ENCODE data around the gene COX6B1.

- TF ChIP-seq YY1 (IDR thresholded peaks at IDR 0.05; ENCODE audit: insufficient read depth, insufficient read length) = no peak
- no peak for TF ChIP-seq ZNF274 (IDR thresholded peaks at IDR 0.05; ENCODE audit: low read depth, low read length)
These were observed 38.2 kb upstream of the COX6B1 start for GRCh38 chr19:35609851-35610353.
